Measurements from ENCODE around the gene COL23A1.

The COL23A1 gene

DNA sequence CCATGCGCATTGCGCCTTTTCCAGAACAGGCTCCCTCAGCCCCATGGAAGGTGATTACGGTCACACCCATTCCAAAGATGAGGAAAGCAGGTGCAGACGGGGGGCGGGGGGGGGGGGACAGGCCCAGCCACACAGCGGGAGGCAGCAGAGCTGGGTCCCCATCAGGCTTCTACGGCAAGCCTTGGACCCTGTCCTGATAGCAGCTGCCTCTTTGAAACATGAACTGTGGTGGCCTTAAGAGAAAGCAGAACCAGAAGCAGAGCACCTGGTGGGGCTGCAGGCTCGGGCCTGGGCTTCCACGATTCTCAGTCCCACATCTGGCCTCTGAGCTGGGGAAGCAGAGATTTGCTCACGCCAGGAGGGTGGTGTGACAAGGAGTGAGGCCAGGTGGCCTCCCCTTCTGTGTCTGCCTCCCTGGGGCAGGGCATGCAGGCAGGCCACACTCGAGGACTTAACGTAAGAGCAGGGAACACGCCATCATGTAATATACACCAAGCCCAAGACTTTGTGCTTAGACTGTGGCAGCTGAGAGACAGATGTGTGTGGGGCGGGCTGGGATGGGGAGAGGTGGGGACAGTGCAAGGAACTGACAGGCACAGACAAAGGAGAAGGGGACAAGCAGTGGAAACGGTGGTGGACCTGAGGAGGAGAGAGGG, 343.4 kb downstream of the COL23A1 start:
- H3K36me3 ChIP-seq: no peaks in the 10 kb centered on the region
- TF ChIP-seq, protein P1, sequence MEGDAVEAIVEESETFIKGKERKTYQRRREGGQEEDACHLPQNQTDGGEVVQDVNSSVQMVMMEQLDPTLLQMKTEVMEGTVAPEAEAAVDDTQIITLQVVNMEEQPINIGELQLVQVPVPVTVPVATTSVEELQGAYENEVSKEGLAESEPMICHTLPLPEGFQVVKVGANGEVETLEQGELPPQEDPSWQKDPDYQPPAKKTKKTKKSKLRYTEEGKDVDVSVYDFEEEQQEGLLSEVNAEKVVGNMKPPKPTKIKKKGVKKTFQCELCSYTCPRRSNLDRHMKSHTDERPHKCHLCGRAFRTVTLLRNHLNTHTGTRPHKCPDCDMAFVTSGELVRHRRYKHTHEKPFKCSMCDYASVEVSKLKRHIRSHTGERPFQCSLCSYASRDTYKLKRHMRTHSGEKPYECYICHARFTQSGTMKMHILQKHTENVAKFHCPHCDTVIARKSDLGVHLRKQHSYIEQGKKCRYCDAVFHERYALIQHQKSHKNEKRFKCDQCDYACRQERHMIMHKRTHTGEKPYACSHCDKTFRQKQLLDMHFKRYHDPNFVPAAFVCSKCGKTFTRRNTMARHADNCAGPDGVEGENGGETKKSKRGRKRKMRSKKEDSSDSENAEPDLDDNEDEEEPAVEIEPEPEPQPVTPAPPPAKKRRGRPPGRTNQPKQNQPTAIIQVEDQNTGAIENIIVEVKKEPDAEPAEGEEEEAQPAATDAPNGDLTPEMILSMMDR (IDR thresholded peaks at IDR 0.05): no peak
- H3K27ac ChIP-seq: no peak overlapping the region
- H3K4me3 ChIP-seq: no peak overlapping the region
- no peaks in the 10 kb centered on the region for H3K4me1 ChIP-seq
- DNase-seq: no peak
- H3K27me3 ChIP-seq: peaks cover 0 to 17% of the 10 kb centered on the region in 2 donors
- H3K9me3 ChIP-seq: no peaks in the 10 kb centered on the region
- intact Hi-C loops (cut with DNase I; ENCODE audit: low total_unique reads): no loop called here

DNA sequence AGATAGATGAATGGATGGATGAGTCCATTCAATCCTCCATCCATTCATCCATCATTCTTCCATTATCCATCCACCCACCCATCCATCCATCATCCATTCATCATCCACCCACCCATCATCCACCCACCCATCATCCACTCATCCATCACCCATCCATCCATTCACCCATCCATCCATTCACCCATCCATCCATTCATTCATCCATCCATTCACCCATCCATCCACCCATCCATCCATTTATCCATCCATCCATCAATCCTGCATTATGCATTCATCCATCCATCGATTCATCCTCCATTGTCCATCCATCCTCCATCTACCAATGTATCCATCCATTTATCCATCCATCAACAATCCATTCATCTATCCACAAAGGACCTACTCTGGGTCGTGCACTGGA, 344.8 kb downstream of the COL23A1 start:
- Histone ChIP-seq H3K4me3 (no peak overlapping the region), H3K27ac (no peak overlapping the region), H3K4me1 (peaks cover 0 to under 1% (median 0%) of the 10 kb centered on the region in 4 donors), H3K36me3 (no peaks in the 10 kb centered on the region), H3K9me3 (no peaks in the 10 kb centered on the region), H3K27me3 (peaks cover 0 to 17% of the 10 kb centered on the region in 2 donors)
- DNase-seq: no peak
- TF ChIP-seq, protein P1 (IDR thresholded peaks at IDR 0.05): no peak
- intact Hi-C loops (cut with DNase I; ENCODE audit: low total_unique reads): no loop called here

DNA sequence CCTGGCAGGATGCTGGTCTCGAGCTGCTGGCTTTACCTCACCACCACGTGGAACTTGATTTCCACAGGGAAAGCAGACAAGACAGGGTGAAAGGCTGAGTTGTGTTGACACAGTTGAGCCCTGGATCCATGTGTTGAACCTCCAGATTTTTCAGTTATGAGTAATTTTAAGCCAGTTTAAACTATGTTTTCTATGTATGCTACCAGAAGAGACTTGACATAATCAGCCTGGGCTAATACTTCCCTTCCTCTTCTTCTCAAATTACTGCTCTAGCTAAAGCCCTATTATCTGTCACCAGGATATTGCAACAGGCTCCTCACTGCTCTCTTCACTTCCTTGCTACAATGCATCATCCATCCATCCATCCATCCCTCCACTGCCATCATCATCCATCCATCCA, 345.6 kb downstream of the COL23A1 start:
- Histone ChIP-seq H3K4me1 (peaks cover 0 to 3% (median 0%) of the 10 kb centered on the region in 4 donors), H3K4me3 (no peak overlapping the region), H3K9me3 (no peaks in the 10 kb centered on the region), H3K27ac (no peak overlapping the region), H3K27me3 (peaks cover 0 to 17% of the 10 kb centered on the region in 2 donors), H3K36me3 (no peaks in the 10 kb centered on the region)
- intact Hi-C loops (cut with DNase I; ENCODE audit: low total_unique reads): no loop called here
- DNase-seq: no peak
- TF ChIP-seq, protein P1 (IDR thresholded peaks at IDR 0.05): no peak

DNA sequence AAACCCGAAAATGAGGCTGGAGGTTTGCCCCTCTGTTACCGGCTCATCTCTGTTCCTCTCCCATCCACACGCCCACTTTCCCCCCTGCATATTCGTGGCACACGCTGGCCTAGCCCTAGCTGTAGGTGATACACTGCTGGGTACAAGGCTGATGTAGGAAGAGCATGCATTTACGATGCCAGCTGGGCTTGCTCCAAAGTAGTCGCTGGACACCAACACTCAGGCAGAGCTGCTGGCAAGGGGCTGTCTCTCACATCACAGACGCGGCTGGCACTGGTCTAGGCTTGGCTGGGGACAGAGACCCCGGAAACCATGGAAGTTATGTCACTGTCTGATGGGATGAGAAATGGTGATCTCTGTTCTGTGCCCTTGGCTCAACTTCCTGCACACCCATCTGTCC, 347.8 kb downstream of the COL23A1 start:
- no peak for DNase-seq
- Histone ChIP-seq H3K27me3 (peaks cover 0 to 10% of the 10 kb centered on the region in 2 donors), H3K9me3 (no peaks in the 10 kb centered on the region), H3K4me1 (peaks cover 0 to 7% (median 0%) of the 10 kb centered on the region in 4 donors), H3K4me3 (no peak overlapping the region), H3K27ac (no peak overlapping the region), H3K36me3 (no peaks in the 10 kb centered on the region)
- intact Hi-C loops (cut with DNase I; ENCODE audit: low total_unique reads): no loop called here
- TF ChIP-seq, protein P1 (IDR thresholded peaks at IDR 0.05): no peak

DNA sequence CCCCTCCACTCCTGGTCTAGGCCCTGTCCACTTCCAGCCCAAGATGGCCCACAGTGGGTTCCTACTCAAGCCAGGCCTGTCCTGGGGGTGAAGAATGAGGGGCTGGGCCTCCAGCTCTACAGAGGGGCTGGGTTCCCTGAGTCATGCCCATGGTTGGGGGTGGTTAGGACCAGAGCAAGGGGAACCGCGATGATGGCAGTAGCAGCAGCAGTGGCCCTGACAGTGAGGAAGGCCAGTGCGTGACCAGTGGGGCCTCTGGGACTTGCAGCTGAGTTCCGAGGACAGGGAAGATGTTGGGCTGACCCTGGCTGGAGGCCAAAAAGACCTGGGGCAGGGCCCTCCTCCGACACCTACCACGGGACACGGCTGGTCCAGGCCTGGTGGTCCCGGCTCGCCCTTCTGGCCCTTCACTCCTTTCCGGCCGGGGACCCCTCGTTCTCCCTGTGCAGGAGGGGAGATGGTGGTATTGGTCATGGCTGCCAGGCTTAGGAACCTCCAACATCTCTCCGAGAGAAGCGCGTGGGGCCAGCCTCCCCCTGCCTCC, 348.4 kb downstream of the COL23A1 start:
- peaks cover 0 to 14% (median 1%) of the 10 kb centered on the region in 4 donors for H3K4me1 ChIP-seq

More for the DNA sequence above, 348.4 kb downstream of the COL23A1 start:
- intact Hi-C loops (cut with DNase I; ENCODE audit: low total_unique reads): no loop called here
- TF ChIP-seq, protein P1 (IDR thresholded peaks at IDR 0.05): no peak
- Histone ChIP-seq H3K4me3 (no peak overlapping the region), H3K36me3 (no peaks in the 10 kb centered on the region), H3K27me3 (peaks cover 0 to 8% of the 10 kb centered on the region in 2 donors), H3K27ac (no peak overlapping the region), H3K9me3 (no peaks in the 10 kb centered on the region)
- no peak for DNase-seq

Measured in tibial artery (tissue), 4 donors.